Measurements from ENCODE around the gene KCNH2. TPM values are rescaled to one million over a fixed set of nuclear protein-coding genes. Genes with fewer than 3 reads are reported as not detected.

KCNH2 gene
- total RNA-seq, 2 experiments from 2014 or later: 5.8 to 7.5 TPM

- ChIA-PET CTCF (ENCODE audit: unreplicated experiment) (interaction anchor here (0.6 to 1.0 kb wide), 3 partner anchors 98 to 1736 kb away, joined by 5 to 10 read pairs (median 9); no protein-coding TSS in a partner anchor), POLR2A (no interaction called here)
- Histone ChIP-seq H3K9me3 (ENCODE audit: low read length) (no peaks in the 10 kb centered on the region), H3K9me2 (ENCODE audit: insufficient read depth, low read length) (no peaks in the 10 kb centered on the region), H3K79me2 (ENCODE audit: insufficient read depth, low read depth, low read length) (no peaks in the 10 kb centered on the region), H3K27ac (ENCODE audit: low read depth, low read length, poor library complexity, severe bottlenecking) (no peak overlapping the region), H3K4me3 (ENCODE audit: low read depth, low read length, poor library complexity, severe bottlenecking) (no peak overlapping the region), H4K20me1 (ENCODE audit: insufficient read depth, low read length) (no peaks in the 10 kb centered on the region), H3K36me3 (ENCODE audit: insufficient read depth, low read length) (no peaks in the 10 kb centered on the region), H2AFZ (ENCODE audit: low read length) (no peak overlapping the region), H3K4me1 (ENCODE audit: insufficient read depth, low read length, poor library complexity, severe bottlenecking) (peaks cover 15% of the 10 kb centered on the region), H3K4me2 (ENCODE audit: low read length) (no peak overlapping the region)
- TF ChIP-seq EZH2phosphoT487 (IDR thresholded peaks at IDR 0.05; ENCODE audit: borderline replicate concordance, low read depth, low read length) (no peak), CTCF (conservative IDR thresholded peaks at IDR 0.05; ENCODE audit: low read length) (no peak)
- intact Hi-C loops (cut with micrococcal nuclease; ENCODE audit: unreplicated experiment): loop anchor here (2.0 kb wide), 1 partner anchor 113 kb away; no protein-coding TSS in a partner anchor
- no TSS peak for BruUV-seq (replicated peaks)
- DNase-seq (ENCODE audit: low spot score): no peak
Observed at GRCh38 chr7:150989456-150989855, 11.3 kb upstream of the KCNH2 start.

GRCh38 chr7:150988230-150989226, 10.4 kb upstream of the KCNH2 start:
- Histone ChIP-seq H4K20me1 (ENCODE audit: insufficient read depth, low read length) (no peaks in the 10 kb centered on the region), H3K79me2 (ENCODE audit: insufficient read depth, low read depth, low read length) (no peaks in the 10 kb centered on the region), H3K9me2 (ENCODE audit: insufficient read depth, low read length) (no peaks in the 10 kb centered on the region), H3K4me2 (ENCODE audit: low read length) (peak overlapping the region; percentile 8; the same call in 1 of the 2 replicates), H3K36me3 (ENCODE audit: insufficient read depth, low read length) (no peaks in the 10 kb centered on the region), H3K4me1 (ENCODE audit: insufficient read depth, low read length, poor library complexity, severe bottlenecking) (peaks cover 11% of the 10 kb centered on the region), H3K4me3 (ENCODE audit: low read depth, low read length, poor library complexity, severe bottlenecking) (no peak overlapping the region), H2AFZ (ENCODE audit: low read length) (no peak overlapping the region), H3K9me3 (ENCODE audit: low read length) (no peaks in the 10 kb centered on the region), H3K27ac (ENCODE audit: low read depth, low read length, poor library complexity, severe bottlenecking) (no peak overlapping the region)
- peak; percentile 88 for TF ChIP-seq CTCF (conservative IDR thresholded peaks at IDR 0.05; ENCODE audit: low read length)
- TF ChIP-seq EZH2phosphoT487 (IDR thresholded peaks at IDR 0.05; ENCODE audit: borderline replicate concordance, low read depth, low read length): no peak
- no TSS peak for BruUV-seq (replicated peaks)
- intact Hi-C loops (cut with micrococcal nuclease; ENCODE audit: unreplicated experiment): loop anchor here (1.0 to 2.0 kb wide), 4 partner anchors 25 to 210 kb away; no protein-coding TSS in a partner anchor
- peak; percentile 68 for DNase-seq (ENCODE audit: low spot score)
- CTCF ChIA-PET (ENCODE audit: unreplicated experiment): interaction anchor here (0.6 to 1.0 kb wide), 4 partner anchors 39 to 1737 kb away, joined by 3 to 10 read pairs (median 7); no protein-coding TSS in a partner anchor
- POLR2A ChIA-PET: no interaction called here
